OCI-LY3 (cell line): ENCODE measurements around the gene FRAS1.

Experiments used
- EZH2phosphoT487 ChIP-seq: fragments of 200-600 bp; shearing (Covaris generic); IDR thresholded peaks from 2 replicates; pipeline ENCODE4 v1.6.1; 2018; ENCODE audit warnings: antibody characterized with exemption, mixed run types, low read depth
- TF ChIP-seq, protein P1 (sequence below): fragments of 200-600, 300-600 bp; sonication (generic); IDR thresholded peaks from 2 replicates; pipeline ENCODE4 v1.5.1; 2014; ENCODE audit warnings: antibody characterized with exemption, low read length, low read depth

DNA sequence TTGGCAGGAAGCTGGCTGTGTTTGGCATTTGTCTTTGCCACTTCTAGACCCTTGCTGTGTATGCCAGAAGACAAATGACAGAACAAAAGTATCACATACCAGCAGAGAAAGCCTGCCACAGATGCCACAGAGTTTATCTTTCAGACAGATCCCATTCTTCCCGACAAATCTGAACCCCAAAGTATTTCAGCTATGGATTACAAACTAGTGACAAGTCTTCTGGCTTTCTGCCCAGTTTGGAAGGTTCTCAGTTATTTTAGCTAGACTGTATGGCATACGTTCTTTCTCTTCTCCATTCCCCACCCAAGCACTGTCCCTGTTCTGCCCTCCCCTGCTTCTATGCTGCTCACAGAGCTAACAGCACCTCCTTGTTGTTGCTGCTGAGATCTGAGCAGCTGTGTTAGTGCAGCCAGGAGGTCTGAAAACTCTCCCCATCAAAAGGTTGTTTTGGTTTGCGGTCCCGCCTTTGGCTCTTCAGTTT lies 236.7 kb downstream of the FRAS1 start:
- TF ChIP-seq, protein P1, sequence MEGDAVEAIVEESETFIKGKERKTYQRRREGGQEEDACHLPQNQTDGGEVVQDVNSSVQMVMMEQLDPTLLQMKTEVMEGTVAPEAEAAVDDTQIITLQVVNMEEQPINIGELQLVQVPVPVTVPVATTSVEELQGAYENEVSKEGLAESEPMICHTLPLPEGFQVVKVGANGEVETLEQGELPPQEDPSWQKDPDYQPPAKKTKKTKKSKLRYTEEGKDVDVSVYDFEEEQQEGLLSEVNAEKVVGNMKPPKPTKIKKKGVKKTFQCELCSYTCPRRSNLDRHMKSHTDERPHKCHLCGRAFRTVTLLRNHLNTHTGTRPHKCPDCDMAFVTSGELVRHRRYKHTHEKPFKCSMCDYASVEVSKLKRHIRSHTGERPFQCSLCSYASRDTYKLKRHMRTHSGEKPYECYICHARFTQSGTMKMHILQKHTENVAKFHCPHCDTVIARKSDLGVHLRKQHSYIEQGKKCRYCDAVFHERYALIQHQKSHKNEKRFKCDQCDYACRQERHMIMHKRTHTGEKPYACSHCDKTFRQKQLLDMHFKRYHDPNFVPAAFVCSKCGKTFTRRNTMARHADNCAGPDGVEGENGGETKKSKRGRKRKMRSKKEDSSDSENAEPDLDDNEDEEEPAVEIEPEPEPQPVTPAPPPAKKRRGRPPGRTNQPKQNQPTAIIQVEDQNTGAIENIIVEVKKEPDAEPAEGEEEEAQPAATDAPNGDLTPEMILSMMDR, result no peak
- TF ChIP-seq EZH2phosphoT487, result no peak
